ENCODE results near the gene CYBC1.
"Not testable (repeated sequence)": the region's sequence is repeated elsewhere in the genome, so short reads cannot be mapped to it uniquely, and the experiment has no call there.

Gene CYBC1

GRCh38 chr17:82415786-82416185, 34.8 kb downstream of the CYBC1 start:
- DNase-seq (ENCODE audit: extremely low read depth, low read depth) = no peak
- no peak for TF ChIP-seq CTCF (IDR thresholded peaks at IDR 0.05; ENCODE audit: low read depth, low read length)

GRCh38 chr17:82415336-82415735, 35.2 kb downstream of the CYBC1 start:
- no peak for DNase-seq (ENCODE audit: extremely low read depth, low read depth)
- no peak for TF ChIP-seq CTCF (IDR thresholded peaks at IDR 0.05; ENCODE audit: low read depth, low read length)

GRCh38 chr17:82414548-82415281, 35.8 kb downstream of the CYBC1 start:
- peak; percentile 27 for DNase-seq (ENCODE audit: extremely low read depth, low read depth)

GRCh38 chr17:82412535-82413520, 37.7 kb downstream of the CYBC1 start:
- no peak for TF ChIP-seq CTCF (IDR thresholded peaks at IDR 0.05; ENCODE audit: low read depth, low read length)
- DNase-seq (ENCODE audit: extremely low read depth, low read depth) = no peak

More at GRCh38 chr17:82414548-82415281, 35.8 kb downstream of the CYBC1 start:
- peak; percentile 72 for TF ChIP-seq CTCF (IDR thresholded peaks at IDR 0.05; ENCODE audit: low read depth, low read length)

- DNase-seq (ENCODE audit: extremely low read depth, low read depth) = not testable (repeated sequence)
Measured at GRCh38 chr17:82412081-82412480, 38.5 kb downstream of the CYBC1 start.

GRCh38 chr17:82411396-82412053, 39.0 kb downstream of the CYBC1 start:
- TF ChIP-seq CTCF (IDR thresholded peaks at IDR 0.05; ENCODE audit: low read depth, low read length) = no peak

GRCh38 chr17:82410014-82410716, 40.4 kb downstream of the CYBC1 start:
- no peak for DNase-seq (ENCODE audit: extremely low read depth, low read depth)
- no peak for TF ChIP-seq CTCF (IDR thresholded peaks at IDR 0.05; ENCODE audit: low read depth, low read length)

More at GRCh38 chr17:82411396-82412053, 39.0 kb downstream of the CYBC1 start:
- DNase-seq (ENCODE audit: extremely low read depth, low read depth) = no peak

Data from AG09319 (cell line).